ENCODE results near the gene ANTXR1.
"Not testable (repeated sequence)": the region's sequence is repeated elsewhere in the genome, so short reads cannot be mapped to it uniquely, and the experiment has no call there.

Gene ANTXR1

DNA sequence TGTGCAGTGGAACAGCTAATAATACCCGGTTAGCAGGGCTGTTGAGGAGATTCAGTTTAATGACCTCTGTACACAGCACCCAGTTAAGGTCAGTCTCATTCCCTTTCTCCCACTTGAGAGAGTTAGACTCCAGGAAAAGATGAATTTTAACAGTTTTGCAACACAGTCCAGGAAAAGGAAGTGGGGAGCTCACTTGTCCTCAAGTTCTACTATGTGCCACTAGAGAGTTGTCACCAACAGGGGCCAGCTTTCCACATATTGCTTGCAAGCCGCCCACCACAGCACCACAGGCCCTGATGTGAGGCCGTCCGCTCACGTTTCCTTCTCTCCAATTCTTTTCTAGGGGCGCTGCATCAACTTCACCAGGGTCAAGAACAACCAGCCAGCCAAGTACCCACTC is 231.9 kb downstream of the ANTXR1 start:
- DNase-seq, result no peak

DNA sequence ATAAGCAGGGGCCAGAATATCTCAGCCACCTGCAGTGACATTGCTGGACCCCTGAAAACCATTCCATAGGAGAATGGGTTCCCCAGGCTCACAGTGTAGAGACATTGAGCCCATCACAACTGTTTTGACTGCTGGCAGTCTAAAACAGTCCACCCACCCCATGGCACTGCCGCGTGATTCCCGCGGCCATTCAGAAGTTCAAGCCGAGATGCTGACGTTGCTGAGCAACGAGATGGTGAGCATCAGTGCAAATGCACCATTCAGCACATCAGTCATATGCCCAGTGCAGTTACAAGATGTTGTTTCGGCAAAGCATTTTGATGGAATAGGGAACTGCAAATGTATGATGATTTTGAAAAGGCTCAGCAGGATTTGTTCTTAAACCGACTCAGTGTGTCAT is 234.6 kb downstream of the ANTXR1 start:
- no peak for DNase-seq

DNA sequence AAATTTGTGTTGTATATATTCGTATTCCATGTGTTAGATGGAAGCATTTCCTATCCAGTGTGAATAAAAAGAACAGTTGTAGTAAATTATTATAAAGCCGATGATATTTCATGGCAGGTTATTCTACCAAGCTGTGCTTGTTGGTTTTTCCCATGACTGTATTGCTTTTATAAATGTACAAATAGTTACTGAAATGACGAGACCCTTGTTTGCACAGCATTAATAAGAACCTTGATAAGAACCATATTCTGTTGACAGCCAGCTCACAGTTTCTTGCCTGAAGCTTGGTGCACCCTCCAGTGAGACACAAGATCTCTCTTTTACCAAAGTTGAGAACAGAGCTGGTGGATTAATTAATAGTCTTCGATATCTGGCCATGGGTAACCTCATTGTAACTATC is 235.3 kb downstream of the ANTXR1 start:
- DNase-seq, result no peak

DNA sequence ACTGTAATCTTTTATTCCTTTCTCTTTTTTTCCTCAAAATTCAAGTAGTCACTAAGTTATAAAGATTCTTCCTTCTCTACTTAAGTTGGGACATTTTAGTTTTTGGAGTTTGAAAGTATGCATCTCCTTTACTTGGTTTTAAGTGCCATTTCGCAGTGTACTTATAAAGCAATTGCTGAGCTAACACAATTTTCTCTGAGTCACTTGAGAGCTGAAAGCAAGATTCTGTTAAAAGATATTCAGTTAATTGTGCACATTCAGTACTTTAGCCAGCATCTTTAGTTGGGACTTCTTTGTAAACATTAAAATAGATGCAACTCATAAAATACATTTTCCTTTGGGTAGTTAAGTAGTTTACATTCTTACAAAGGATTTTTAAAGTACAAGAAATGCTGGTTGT is 238.0 kb downstream of the ANTXR1 start:
- no peak for DNase-seq

DNA sequence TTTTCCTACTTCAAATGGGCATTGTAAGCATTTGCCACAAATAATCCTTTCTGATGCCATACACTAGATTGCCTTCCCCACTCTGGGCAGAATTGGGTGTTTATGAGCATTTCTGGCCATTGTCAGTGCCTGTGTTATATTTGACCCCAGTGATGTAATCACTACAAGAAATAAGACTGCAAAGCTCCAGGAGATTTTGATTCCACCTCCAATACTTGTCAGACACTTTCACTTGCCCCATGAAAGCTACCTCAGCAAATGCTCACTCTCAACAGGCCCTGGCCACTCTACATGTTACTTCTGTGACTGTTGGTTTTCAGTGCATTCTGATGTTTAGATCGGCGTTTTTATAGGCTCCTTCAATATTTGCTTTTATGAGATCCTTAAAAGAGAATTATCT is 239.0 kb downstream of the ANTXR1 start:
- DNase-seq, result no peak

DNA sequence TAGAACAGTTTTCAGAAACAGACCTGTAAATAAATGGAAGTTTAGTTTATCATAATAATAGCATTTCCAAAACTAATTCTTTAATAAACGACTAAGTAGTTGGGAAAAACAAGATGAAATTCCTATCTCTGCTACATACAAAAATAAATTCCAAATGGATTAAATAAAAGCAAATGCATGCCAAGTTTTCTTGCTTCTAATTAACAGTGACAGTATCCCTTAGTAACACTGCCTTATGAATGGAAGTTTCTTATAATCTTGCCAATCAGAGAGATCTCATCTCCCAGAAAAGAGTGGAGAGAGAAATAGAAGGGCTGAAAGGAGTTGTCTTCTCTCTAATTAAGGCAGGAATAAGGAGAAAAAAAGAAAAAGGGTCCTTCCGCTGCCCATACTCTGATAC is 240.1 kb downstream of the ANTXR1 start:
- DNase-seq, result no peak

DNA sequence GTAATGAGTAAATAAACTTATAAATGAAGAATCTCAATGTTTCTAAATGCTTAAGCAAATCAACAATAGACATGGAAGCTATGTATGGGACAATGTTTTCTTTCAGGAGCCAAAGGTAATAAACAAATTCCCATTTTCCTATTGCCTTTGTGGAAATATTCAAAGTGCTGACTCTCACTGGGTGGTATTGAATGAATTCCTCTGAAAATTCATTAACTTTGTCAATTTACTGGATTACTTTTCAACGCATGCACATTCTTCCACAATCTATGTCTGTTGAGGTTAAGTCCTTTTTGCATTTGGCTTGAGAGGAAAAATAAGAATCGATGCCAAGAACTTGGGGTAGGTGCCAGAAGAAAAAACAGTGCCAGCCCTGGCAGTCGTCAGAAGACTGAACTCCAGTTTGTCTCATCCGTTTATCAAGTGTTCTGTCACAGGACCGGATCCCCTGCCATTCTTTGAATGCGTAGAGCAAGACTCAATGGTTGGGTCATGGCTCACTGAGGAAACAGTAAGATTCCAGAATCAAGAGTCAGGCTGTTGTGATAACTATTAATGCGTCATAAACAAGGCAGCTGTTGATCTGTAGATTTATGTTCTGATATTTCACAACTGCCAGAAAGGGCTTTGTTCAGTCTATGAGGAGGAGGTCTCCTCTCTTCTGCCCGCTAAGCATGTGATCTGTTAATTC is 240.8 kb downstream of the ANTXR1 start:
- DNase-seq, result no peak

DNA sequence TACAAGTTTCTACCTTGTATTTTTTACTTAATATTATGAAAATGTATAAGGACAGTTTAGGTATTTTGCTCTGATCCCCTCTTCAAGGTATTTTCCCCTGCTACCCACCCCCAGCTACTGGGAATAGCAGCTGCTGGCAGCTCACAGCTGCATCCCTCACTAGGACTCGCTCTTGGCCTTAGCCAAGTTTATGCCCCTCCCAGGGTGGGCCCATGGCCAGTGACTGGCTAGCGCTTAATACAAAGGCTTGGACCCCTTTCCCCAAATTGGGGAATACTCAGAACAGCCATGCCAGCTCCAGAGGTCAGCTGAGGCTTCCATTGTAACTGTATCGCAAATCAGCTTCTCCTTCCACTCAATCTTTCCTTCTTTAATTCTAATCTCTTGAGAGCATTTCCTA is 242.8 kb downstream of the ANTXR1 start:
- no peak for DNase-seq

DNA sequence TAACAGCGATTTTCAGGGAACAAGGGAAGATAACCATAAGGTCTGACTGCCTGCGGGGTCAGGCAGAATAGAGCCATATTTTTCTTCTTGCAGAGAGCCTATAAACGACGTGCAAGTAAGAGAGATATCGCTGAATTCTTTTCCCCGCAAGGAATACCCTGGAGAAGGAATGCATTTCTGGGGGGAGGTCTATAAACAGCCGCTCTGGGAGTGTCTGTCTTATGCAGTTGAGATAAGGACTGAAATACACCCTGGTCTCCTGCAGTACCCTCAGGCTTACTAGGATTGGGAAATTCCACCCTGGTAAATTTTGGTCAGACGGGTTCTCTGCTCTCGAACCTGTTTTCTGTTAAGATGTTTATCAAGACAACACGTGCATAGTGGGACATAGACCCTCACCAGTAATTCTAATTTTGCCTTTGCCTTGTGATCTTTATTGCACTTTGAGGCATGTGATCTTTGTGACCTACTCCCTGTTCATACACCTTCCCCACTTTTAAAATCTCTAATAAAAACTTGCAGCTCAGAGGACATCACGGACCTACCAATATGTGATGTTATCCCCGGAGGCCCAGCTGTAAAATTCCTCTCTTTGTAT is 247.1 kb downstream of the ANTXR1 start:
- not testable (repeated sequence) for DNase-seq

DNA sequence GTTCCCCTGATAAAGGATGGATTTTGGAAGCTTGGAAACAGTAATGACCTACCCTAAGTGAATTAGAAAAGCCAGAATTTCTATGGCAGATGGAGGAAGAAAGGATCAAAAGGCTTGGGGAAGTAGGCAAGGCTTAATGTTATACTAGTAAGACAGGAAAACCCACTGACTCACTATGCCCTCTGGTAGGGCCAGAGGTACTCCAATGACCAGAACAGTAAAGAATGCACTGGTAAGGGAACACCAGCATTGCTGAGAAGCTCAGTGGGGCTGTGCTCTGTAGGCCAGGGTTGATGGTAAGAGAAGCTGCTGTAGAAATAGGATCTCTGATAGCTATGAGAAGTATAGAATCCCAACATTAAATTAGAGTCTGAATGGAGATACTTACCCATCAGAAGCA is 247.7 kb downstream of the ANTXR1 start:
- no peak for DNase-seq

DNA sequence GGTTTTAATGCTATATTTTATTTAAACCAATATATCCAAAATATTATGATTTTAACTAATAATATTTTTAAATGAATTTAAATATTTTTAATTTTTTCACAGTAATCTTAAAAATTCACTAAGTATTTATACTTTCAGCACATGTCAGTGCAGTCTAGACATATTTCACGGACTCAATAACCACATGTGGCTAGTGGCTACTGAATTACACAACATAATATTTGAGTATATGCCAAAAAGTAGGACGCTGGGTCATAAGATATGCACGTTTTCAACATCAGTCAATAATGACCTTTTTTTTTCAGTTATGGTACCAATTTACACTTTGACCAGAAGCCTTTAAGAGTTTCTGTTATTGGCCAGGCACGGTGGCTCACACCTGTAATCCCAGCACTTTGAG is 256.4 kb downstream of the ANTXR1 start:
- no peak for DNase-seq

DNA sequence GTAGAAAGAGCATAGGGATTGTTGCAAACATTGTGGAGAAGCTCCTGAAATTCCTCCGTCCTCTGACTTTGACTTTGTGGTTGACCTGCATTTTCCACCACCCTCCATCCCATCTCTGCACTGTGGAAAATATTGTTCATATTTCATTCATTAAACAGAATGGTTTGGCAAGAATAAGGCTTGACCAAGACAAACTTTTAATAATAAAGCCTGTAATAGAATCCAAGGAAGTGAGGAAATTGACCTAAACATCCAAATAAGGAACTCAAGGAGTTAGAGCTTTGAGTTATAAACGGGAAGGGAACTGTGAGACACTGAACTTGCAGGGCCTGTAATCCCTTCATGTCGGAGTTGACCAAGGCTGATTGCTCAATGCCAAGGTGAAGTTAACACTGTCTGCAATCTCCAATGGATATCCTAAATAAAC is 258.9 kb downstream of the ANTXR1 start:
- DNase-seq, result no peak

DNA sequence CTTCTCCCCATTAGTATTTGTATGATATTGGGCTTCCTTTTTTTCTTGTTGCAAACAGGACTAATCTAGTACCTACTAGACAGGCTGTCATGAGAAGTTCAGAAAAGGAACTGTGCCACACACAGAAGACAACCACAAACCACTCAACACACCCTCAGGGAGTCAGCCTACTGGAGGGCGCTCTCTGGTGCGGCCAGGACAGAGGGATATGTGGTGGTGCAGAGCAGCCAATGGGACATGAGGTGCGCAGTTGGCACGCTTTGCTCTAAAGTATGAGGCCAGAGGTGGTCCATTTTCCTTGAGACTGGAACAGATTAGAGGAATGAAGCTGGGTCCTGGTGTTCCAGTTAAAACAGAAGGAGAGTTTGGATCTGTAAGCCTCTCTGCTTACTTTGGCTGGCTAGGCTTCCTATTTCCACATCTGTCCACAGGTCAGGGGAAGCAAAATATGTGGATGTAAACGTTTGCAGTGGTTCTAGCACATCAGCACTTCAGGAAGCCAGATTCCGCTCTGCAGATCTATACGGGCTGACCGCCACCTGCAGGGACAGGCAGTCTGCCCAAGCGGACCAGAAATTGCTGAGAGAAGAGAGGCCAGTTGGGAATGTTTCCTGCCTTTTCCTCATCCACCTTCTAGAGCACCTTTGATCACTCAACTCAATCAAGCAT is 260.0 kb downstream of the ANTXR1 start:
- no peak for DNase-seq

DNA sequence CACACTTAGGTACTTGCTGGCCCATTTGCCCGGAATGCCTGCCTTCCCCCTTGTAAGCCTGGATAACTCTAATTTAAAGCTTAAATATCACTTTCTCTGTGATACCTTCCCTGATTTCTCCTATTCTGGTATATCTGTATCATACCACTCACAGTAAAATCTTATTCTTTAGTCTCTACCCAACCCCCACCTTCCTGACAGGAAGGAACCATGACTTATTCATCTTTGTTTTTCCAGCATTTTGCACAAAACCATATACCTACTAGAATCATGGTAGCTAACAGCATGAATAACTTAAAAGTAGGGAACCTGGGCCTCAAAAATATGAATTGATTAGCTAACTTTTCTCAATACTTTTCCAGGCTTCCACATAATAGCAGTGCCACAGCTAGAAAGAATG is 262.5 kb downstream of the ANTXR1 start:
- DNase-seq, result no peak

DNA sequence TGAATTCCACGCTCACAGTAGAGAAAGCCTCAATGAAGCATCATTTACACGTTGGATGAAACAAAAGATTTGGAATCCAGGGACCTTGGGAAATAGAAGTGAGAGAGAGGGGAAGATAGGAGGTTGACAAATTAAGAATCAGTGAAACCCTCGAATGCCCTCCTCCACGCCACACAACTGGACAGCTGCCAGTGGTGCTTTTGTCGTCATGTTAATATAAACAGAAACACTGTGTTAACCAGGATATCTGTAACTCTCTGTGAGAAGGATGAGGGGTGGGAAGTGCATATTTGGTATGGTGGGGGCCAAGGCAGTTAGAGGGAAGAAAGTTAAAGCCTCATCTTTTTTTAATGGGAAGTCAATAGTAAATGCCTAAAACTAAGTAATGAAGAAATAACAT is 265.4 kb downstream of the ANTXR1 start:
- no peak for DNase-seq

DNA sequence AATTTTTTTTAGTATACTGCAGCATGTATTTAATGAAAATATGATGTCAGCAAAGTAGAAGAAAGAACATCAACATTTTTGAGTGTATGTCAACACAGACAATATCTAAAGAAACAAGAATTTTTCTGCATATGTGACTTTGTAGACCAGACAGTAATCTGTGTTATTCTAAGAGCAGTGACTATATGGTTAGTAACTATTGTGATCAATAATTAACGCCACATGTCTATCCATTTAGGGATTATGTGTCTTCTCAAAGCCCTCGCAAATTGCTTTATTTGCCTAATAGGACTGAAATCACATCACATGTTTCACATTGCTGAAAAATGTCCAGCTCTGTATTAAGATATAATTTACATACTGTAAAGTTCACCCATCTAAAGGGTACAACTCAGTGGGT is 266.2 kb downstream of the ANTXR1 start:
- DNase-seq, result no peak

DNA sequence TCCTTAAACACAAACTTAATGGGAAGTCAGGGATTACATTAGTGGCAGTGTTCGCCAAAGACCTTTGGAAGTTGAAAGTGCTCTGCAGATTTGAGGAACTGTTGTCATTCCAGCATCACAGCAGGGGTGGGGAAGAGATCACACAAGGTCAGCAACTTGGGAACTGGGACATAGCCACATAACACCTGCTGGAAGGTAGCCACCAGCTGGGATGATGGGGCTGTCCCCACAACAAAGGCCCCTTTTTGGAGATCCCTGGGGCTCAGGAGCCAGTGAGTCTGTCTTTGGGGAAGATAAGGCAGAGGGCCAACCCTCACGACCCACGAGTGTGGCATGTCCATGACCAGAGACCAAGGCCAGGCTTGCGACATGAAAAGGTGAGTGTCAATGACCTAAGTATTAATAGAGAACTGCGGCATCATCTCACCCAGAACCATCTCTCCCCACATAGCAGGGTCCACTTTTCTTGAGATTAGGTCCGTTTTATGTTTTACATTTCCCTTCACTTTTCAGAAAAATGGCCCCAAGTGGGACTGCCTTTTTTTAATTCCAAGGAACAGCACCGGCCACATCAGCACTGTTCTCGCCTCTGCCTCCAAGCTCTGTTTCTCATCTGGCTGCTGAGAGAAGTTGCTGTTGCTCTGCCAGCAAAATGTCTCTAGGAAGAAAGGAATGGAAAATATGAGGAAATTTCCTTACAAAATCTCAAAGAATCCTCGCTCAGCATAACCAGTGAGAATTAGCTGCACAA is 267.1 kb downstream of the ANTXR1 start:
- DNase-seq, result no peak

DNA sequence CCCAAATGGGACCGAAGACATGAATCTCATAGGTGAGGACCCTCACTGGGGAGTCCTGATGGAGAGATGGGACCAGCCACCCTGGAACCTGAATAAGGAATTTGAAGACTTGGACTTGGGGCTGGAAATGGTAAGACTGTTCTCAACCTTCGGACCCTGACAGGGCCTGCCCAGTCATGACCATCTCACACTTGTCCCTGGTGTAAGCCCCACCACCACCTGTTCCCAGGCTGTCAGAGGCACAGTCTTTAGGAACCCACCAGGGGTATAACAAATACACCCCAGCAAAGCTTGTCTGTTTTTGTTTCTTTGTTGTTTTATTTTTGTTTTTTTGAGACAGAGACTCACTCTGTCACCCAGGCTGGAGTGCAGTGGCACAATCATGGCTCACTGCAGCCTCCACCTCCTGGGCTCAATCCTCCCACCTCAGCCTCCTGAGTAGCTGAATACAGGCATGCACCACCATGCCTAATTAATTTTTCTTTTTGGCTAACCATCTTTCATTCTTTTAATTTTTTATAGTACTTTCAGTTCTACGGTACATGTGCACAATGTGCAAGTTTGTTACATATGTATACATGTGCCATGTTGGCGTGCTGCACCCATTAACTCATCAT is 267.9 kb downstream of the ANTXR1 start:
- DNase-seq, result no peak

DNA sequence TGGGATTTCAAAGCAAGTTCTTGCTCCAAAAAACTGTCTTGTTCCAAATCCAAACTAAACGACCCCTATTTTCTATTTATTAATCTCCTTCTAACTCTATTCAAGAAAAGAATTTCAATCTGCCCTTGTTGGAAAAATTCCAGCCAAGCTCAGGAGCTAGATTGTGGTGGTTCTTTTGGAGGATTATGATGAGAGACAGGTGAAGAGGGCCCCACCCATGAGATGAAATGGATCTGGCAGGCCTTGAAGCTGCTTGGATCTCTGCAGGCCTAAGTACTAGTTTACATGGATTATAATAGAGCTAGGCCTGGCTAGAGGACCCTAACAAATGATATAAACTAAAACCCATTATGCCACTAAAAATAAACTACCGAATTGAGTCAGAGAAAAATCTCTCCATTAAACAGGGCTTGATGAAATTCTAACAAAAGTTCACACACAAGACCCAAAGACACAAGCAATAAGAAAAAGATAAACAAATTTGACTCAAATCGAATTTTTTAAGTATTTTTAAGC is 272.5 kb downstream of the ANTXR1 start:
- no peak for DNase-seq

DNA sequence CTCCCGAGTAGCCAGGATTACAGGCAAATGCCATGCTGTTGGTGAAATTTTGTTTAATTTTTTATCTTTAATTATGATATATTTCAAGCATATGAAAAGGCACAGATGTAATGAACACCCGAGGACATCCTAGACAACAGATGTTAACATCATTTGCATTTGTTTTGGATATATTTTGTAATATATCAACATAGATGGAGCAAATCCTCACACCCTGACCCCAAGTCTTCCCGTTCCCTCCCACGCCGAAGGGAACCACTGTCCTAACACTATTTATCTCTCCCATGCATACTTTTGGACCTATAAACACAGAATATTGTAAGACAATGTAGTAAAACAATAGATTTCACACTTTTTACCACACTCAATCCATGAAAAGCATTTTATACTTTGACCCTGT is 274.6 kb downstream of the ANTXR1 start:
- no peak for DNase-seq

DNA sequence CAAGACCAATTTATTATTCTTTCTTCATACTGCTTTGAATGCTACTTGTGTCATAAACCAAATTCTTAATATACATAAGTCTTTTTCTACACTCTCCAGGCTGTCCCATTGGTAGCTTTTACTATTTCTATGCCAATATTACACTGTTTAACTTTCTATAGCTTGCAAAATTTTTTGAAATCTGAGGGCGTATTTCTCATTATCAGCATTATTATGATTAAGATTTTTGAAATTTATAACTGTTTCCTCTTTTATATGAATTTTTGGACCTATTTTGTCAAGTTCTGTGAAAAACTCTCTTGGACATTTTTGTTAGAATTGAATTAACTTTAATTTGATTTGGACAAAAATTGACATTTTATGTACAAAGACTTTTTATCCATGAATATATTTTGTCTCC is 275.4 kb downstream of the ANTXR1 start:
- DNase-seq, result no peak

DNA sequence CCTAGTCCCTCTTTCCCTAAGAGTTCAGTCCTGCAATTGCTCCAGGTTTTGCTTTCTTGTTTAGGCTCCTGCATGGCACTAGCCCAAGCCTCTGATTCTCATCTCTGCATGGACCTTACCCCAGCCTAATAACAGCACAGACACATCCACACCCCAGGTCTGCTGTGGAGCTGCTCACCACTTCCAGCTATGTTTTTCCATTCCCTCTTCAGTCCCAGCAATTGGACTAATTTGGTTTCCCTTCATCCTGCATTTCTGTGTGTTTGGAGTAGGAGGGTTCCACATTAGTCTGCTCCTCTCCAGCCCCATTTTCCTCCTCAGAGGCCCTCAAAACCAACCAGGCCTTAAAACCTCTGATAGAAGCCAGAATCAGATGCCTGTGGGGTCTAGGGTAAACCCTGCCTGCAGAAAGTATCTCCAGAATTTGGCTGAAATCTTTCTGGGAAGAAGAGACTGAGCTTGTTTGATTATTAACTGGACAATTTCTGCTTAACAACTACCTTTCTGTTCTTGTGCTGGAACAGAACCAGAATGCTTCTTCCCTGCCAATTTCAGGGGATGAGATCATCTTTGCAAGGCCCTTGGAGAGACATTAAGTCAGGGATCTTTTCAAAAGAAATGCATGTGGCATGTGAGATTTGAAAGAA is 278.1 kb downstream of the ANTXR1 start:
- DNase-seq, result no peak

DNA sequence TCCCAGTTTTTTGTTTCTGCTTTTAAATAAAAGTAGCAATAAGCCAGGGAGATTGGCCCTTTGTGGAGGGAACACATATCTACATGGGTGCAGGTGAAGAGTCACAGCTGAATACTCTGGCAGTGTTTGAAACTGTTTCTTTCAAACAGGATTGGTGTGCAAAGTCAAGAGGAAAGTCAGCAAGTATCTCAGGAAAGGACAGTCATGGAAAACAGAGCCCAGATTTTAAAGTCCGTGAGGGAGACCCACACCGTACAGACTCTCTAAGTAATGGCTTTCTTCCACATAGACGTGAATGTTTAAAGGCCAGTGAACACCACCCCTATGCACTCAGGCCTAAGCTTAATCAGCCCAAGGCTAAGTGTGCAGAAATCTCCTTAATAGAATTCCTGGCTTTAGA is 278.7 kb downstream of the ANTXR1 start:
- no peak for DNase-seq

Data from stimulated activated naive CD4-positive, alpha-beta T cell (primary cell).